H1 (cell line): ENCODE data around the gene PGAM5. TPM values are rescaled to one million over a fixed set of nuclear protein-coding genes. Genes with fewer than 3 reads are reported as not detected.

ENCODE experiments used
- CTCF ChIA-PET: fragments of 300-600 bp; sonication (Branson Sonifier 250); formaldehyde crosslinking; loops from one replicate; lab custom pipeline; 2021; ENCODE audit not compliant: partially characterized antibody; lab: Charles Lee
- POLR2A ChIA-PET: fragments of 300-600 bp; sonication (Branson Sonifier 250); formaldehyde crosslinking; loops from one replicate; lab custom pipeline; 2021; ENCODE audit warnings: inconsistent platforms; ENCODE audit not compliant: partially characterized antibody; lab: Charles Lee
- DNase-seq, 2 experiments: peaks; one replicate each; pipeline versions ENCODE4 v3.0.0 to v3.0.0-alpha.2; 2010 to 2022; ENCODE audit warnings: low spot score in 2 of 2, low read depth in 1 of 2, mixed read lengths in 1 of 2
- FAIRE-seq: peaks from 2 replicates; lab custom pipeline; 2011; peaks lifted over from hg19 to GRCh38; lab: Jason Lieb, UNC
- H2AFZ ChIP-seq: 2 replicates; pipeline ENCODE4 v1.8.1; 2012; ENCODE audit warnings: low read length, inconsistent platforms
- H2AK5ac ChIP-seq: 2 replicates; pipeline ENCODE4 v1.6.1; 2013; ENCODE audit warnings: low read depth, low read length
- H2BK120ac ChIP-seq: replicated peaks from 2 replicates; pipeline ENCODE3; 2013; ENCODE audit warnings: low read depth, low read length, inconsistent platforms
- H2BK12ac ChIP-seq: 2 replicates; pipeline ENCODE4 v1.6.1; 2013; ENCODE audit warnings: low read depth, low read length
- H2BK15ac ChIP-seq: 2 replicates; pipeline ENCODE4 v1.6.1; 2013; ENCODE audit warnings: low read length
- H2BK20ac ChIP-seq: 2 replicates; pipeline ENCODE4 v1.6.1; 2013; ENCODE audit warnings: low read length
- H2BK5ac ChIP-seq: 2 replicates; pipeline ENCODE4 v1.6.1; 2013; ENCODE audit warnings: low read depth, low read length
- H3K14ac ChIP-seq: 2 replicates; pipeline ENCODE4 v1.6.1; 2013; ENCODE audit warnings: inconsistent platforms; ENCODE audit not compliant: insufficient read length
- H3K18ac ChIP-seq: 2 replicates; pipeline ENCODE4 v1.6.1; 2013; ENCODE audit warnings: low read length; ENCODE audit errors: extremely low read depth
- H3K23ac ChIP-seq: 2 replicates; pipeline ENCODE4 v1.6.1; 2013; ENCODE audit warnings: inconsistent platforms; ENCODE audit not compliant: insufficient read length
- H3K23me2 ChIP-seq: 2 replicates; pipeline ENCODE4 v1.6.1; 2013; ENCODE audit warnings: low read depth, low read length
- H3K27ac ChIP-seq: 2 replicates; pipeline ENCODE4 v1.6.1; 2011; ENCODE audit warnings: low read depth, low read length, inconsistent platforms
- H3K27me3 ChIP-seq, 4 experiments: replicated peaks in 1 of 4; 1 replicate in 1 of 4; 2 replicates in 3 of 4; pipeline versions ENCODE4 v1.6.1 to v1.8.1; 2011 to 2013; ENCODE audit warnings: low read length in 3 of 4, mild to moderate bottlenecking in 3 of 4, inconsistent platforms in 2 of 4, mixed read lengths in 2 of 4, moderate library complexity in 1 of 4; ENCODE audit not compliant: control insufficient read depth in 3 of 4, insufficient read depth in 3 of 4; ENCODE audit errors: extremely low read depth in 1 of 4
- H3K36me3 ChIP-seq, 4 experiments: 2 replicates each; pipeline versions ENCODE4 v1.6.1 to v1.8.1; 2011 to 2013; ENCODE audit warnings: mild to moderate bottlenecking in 4 of 4, low read length in 3 of 4, moderate library complexity in 2 of 4, control low read depth in 1 of 4, inconsistent platforms in 1 of 4; ENCODE audit not compliant: insufficient read depth in 4 of 4, control insufficient read depth in 2 of 4
- H3K4ac ChIP-seq: replicated peaks from 2 replicates; pipeline ENCODE3; 2013; ENCODE audit warnings: low read length, low read depth, mixed read lengths, inconsistent platforms; ENCODE audit not compliant: insufficient read length
- H3K4me1 ChIP-seq, 4 experiments: replicated peaks in 1 of 4; 1 replicate in 1 of 4; 2 replicates in 3 of 4; pipeline versions ENCODE4 v1.6.1 to v1.8.1; 2011 to 2013; ENCODE audit warnings: low read length in 3 of 4, inconsistent platforms in 2 of 4, mixed read lengths in 1 of 4; ENCODE audit not compliant: insufficient read depth in 4 of 4, control insufficient read depth in 3 of 4
- H3K4me2 ChIP-seq, 2 experiments: 2 replicates each; pipeline versions ENCODE4 v1.6.1 to v1.8.1; 2011 to 2013; ENCODE audit warnings: low read depth in 2 of 2, low read length in 2 of 2, control low read depth in 1 of 2, inconsistent platforms in 1 of 2, mild to moderate bottlenecking in 1 of 2; ENCODE audit not compliant: insufficient read depth in 1 of 2
- H3K4me3 ChIP-seq, 4 experiments: fragments of 200-600, 300-600 bp in 1 of 4; sonication (generic), shearing (Covaris generic), sonication (Bioruptor Twin) in 1 of 4; 2 replicates each; pipeline versions ENCODE4 v1.5.1 to v1.8.1; 2011 to 2016; ENCODE audit warnings: low read length in 4 of 4, low read depth in 3 of 4, control low read depth in 2 of 4, inconsistent platforms in 2 of 4, mild to moderate bottlenecking in 2 of 4, mixed read lengths in 1 of 4, moderate library complexity in 1 of 4; ENCODE audit not compliant: insufficient read depth in 2 of 4; ENCODE audit errors: extremely low read depth in 1 of 4
- H3K56ac ChIP-seq: replicated peaks from 2 replicates; pipeline ENCODE3; 2013; ENCODE audit warnings: low read depth, mild to moderate bottlenecking, mixed read lengths, low read length, inconsistent platforms; ENCODE audit not compliant: insufficient read length
- H3K79me1 ChIP-seq: 2 replicates; pipeline ENCODE4 v1.6.1; 2013; ENCODE audit warnings: low read depth, low read length, control low read depth
- H3K79me2 ChIP-seq, 2 experiments: 2 replicates each; pipeline versions ENCODE4 v1.6.1 to v1.8.1; 2012 to 2013; ENCODE audit warnings: low read length in 2 of 2, mild to moderate bottlenecking in 2 of 2, inconsistent platforms in 1 of 2; ENCODE audit not compliant: insufficient read depth in 2 of 2, control insufficient read depth in 1 of 2
- H3K9ac ChIP-seq, 4 experiments: replicated peaks in 1 of 4; 1 replicate in 1 of 4; 2 replicates in 3 of 4; pipeline versions ENCODE4 v1.6.1 to v1.8.1; 2011 to 2013; ENCODE audit warnings: low read depth in 3 of 4, low read length in 3 of 4, control low read depth in 2 of 4, mild to moderate bottlenecking in 2 of 4, moderate library complexity in 2 of 4, inconsistent platforms in 1 of 4; ENCODE audit errors: extremely low read depth in 1 of 4
- H3K9me3 ChIP-seq, 2 experiments: 2 replicates each; pipeline versions ENCODE4 v1.6.1 to v1.8.1; 2012 to 2013; ENCODE audit warnings: mild to moderate bottlenecking in 2 of 2, moderate library complexity in 2 of 2, control low read depth in 1 of 2, inconsistent platforms in 1 of 2, low read depth in 1 of 2, low read length in 1 of 2, mixed read lengths in 1 of 2; ENCODE audit not compliant: insufficient read depth in 2 of 2
- H4K20me1 ChIP-seq, 2 experiments: replicated peaks in 1 of 2; 2 replicates each; pipeline versions ENCODE3 to v1.8.1; 2011 to 2013; ENCODE audit warnings: inconsistent platforms in 2 of 2, low read length in 2 of 2, mild to moderate bottlenecking in 1 of 2; ENCODE audit not compliant: insufficient read depth in 2 of 2, control insufficient read depth in 1 of 2
- H4K5ac ChIP-seq: 2 replicates; pipeline ENCODE4 v1.6.1; 2013; ENCODE audit warnings: low read length, low read depth, mixed read lengths, inconsistent platforms; ENCODE audit not compliant: insufficient read length
- H4K8ac ChIP-seq: 2 replicates; pipeline ENCODE4 v1.8.0; 2013; ENCODE audit warnings: mild to moderate bottlenecking, moderate library complexity, low read length, inconsistent platforms; ENCODE audit not compliant: insufficient read depth; ENCODE audit errors: extremely low read depth
- H4K91ac ChIP-seq: replicated peaks from 2 replicates; pipeline ENCODE3; 2013; ENCODE audit warnings: low read length, mixed read lengths, inconsistent platforms; ENCODE audit not compliant: insufficient read length
- CHD2 ChIP-seq: IDR thresholded peaks from 2 replicates; pipeline ENCODE4 v1.6.1; 2012; ENCODE audit warnings: low read length, improper control_type of control experiment
- WGBS, 2 experiments: shearing (Covaris generic) in 1 of 2; methylation state at CpG; one replicate each; pipeline versions ENCODE4 v1.1.6 to v1.1.7; 2013 to 2015; ENCODE audit warnings: low lambda C conversion rate in 2 of 2, mixed read lengths in 2 of 2, inconsistent platforms in 1 of 2, low coverage in 1 of 2, missing lambda C conversion rate in 1 of 2; ENCODE audit not compliant: insufficient replicate concordance in 2 of 2, insufficient coverage in 1 of 2, insufficient read length in 1 of 2; ENCODE audit errors: extremely low coverage in 1 of 2, missing lambda C conversion rate in 1 of 2; 5-methylcytosine and 5-hydroxymethylcytosine counted together
- polyA plus RNA-seq, 7 experiments: library from polyadenylated mRNA; depleted of rRNA in 3 of 7; stranded (reverse) in 5 of 7; unstranded in 2 of 7; fragments of >200 nt in 5 of 7; fragments of 200-250 nt in 2 of 7; gene quantifications; 1 replicate in 5 of 7; 2 replicates in 1 of 7; 4 replicates in 1 of 7; pipeline versions ENCODE4 v1.2.1 to v1.2.3, GENCODE V29; 2011 to 2013; ENCODE audit warnings: missing spikeins in 2 of 7, mixed read lengths in 2 of 7
- total RNA-seq: library from RNA; stranded (reverse); fragmentation: NEBNext Ultra II Directional; extraction: Animal tissue kit (Norgen Biotek cat#: 25700); gene quantifications from 2 replicates; pipeline ENCODE4 v1.2.1, GENCODE V29; 2021

PGAM5 gene
- total and polyA plus RNA-seq, 2 of the 8 experiments (the other 6 are each of a cell fraction or from before 2014, with no cell fraction given) = 66.4 to 84.0 TPM

DNA sequence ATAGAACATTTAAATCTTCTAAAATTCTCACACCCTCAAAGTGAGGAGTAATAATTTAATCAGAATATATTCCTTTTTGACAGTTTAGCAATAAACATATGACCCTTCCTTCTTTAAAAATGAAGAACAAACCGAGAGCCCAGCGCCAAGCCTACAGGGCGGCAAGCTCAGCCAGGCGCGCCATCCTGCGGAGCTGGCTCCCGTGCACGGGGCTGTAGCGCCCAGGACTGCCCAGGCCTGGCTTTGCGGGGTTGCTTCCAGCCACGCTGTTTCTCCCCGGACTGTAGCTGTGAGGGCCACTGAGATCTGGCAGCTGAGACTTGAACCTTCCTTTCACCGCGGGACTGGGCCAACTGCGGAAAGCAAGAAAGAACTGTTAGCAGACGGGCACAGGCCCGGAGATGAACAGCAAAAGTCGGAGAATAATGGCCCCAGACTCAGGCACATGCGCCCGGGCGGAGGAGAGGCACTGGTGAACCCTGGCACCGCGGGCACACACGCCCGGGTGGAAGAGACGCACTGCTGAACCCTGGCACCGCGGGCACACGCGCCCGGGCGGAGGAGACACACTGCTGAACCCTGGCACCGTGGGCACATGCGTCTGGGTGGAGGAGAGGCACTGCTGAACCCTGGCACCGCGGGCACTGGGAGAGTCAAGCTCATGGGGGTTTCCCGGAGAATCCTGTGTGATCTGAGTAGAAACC is 16.6 kb downstream of the PGAM5 start:
- H3K14ac ChIP-seq = no peak overlapping the region
- H2AK5ac ChIP-seq = no peak overlapping the region
- no peak overlapping the region for H3K9ac ChIP-seq
- no peak overlapping the region for H3K23ac ChIP-seq
- ChIA-PET POLR2A (interaction anchor here (0.6 to 2.3 kb wide), 8 partner anchors 8 to 68 kb away, joined by 3 to 8 read pairs (median 3); partner anchors contain the start of gene PGAM5), CTCF (no interaction called here)
- no peak overlapping the region for H3K4ac ChIP-seq
- H3K4me2 ChIP-seq = no peak overlapping the region
- H4K8ac ChIP-seq = no peak overlapping the region
- no peak for TF ChIP-seq CHD2
- H2BK12ac ChIP-seq = no peak overlapping the region
- DNase-seq (no peak), FAIRE-seq (no peak)
- H2BK15ac ChIP-seq = no peak overlapping the region
- no peak overlapping the region for H2BK120ac ChIP-seq
- H3K79me1 ChIP-seq = no peaks in the 10 kb centered on the region
- peaks cover 3 to 16% of the 10 kb centered on the region in 2 experiments for H4K20me1 ChIP-seq
- peaks cover 26 to 83% (median 59%) of the 10 kb centered on the region in 4 experiments for H3K36me3 ChIP-seq
- no peak overlapping the region for H3K56ac ChIP-seq
- no peaks in the 10 kb centered on the region for H3K23me2 ChIP-seq
- H2BK5ac ChIP-seq = no peak overlapping the region
- H3K27ac ChIP-seq = no peak overlapping the region
- peaks cover 0 to 8% of the 10 kb centered on the region in 2 experiments; a peak in 1 of 4 replicates for H3K9me3 ChIP-seq
- H4K5ac ChIP-seq = no peak overlapping the region
- no peak overlapping the region for H3K4me3 ChIP-seq
- no peak overlapping the region for H4K91ac ChIP-seq
- no peak overlapping the region for H2BK20ac ChIP-seq
- H3K27me3 ChIP-seq = no peaks in the 10 kb centered on the region
- 95% methylated on average over 29 of the region's 37 CpGs; no CpG with 5 or more reads in 1 of the 2 experiments for WGBS, 2 experiments
- no peaks in the 10 kb centered on the region; a peak in 1 of 7 replicates for H3K4me1 ChIP-seq
- no peak overlapping the region for H3K18ac ChIP-seq
- H2AFZ ChIP-seq = no peak overlapping the region
- H3K79me2 ChIP-seq = no peaks in the 10 kb centered on the region; a peak in 1 of 4 replicates
